Tibial nerve (tissue), 4 donors: ENCODE results near the gene TPGS2. TPM values are rescaled to one million over a fixed set of nuclear protein-coding genes. Genes with fewer than 3 reads are reported as not detected.

Source experiments
- DNase-seq, 2 donors: peaks; one replicate each; pipeline ENCODE4 v3.0.0-alpha.2; 2019; ENCODE audit warnings: low spot score in 2 of 2
- H3K27ac ChIP-seq, 4 donors: fragments of 200-600 bp; sonication (generic) in 3 of 4; one replicate each; pipeline ENCODE4 v1.5.1; 2017 to 2019; ENCODE audit warnings: mild to moderate bottlenecking in 1 of 4
- H3K27me3 ChIP-seq, 2 donors: fragments of 200-600 bp; sonication (generic) in 1 of 2; one replicate each; pipeline versions ENCODE4 v1.5.1 to v1.6.0; 2017 to 2019
- H3K36me3 ChIP-seq, 3 donors: fragments of 200-600 bp; sonication (generic); one replicate each; pipeline ENCODE4 v1.5.1; 2018 to 2019
- H3K4me1 ChIP-seq, 4 donors: fragments of 200-600 bp; sonication (generic) in 3 of 4; one replicate each; pipeline ENCODE4 v1.5.1; 2017 to 2019
- H3K4me3 ChIP-seq, 4 donors: fragments of 200-600 bp; sonication (generic) in 3 of 4; one replicate each; pipeline ENCODE4 v1.5.1; 2017 to 2019; ENCODE audit warnings: mild to moderate bottlenecking in 1 of 4, moderate library complexity in 1 of 4
- H3K9me3 ChIP-seq, 4 donors: fragments of 200-600 bp; sonication (generic) in 3 of 4; one replicate each; pipeline ENCODE4 v1.5.1; 2017 to 2019
- EP300 ChIP-seq, 2 donors: sonication (generic); formaldehyde crosslinking; IDR thresholded peaks; one replicate each; pipeline ENCODE4 v1.6.1; 2017; ENCODE audit warnings: antibody characterized with exemption in 2 of 2, mild to moderate bottlenecking in 1 of 2
- POLR2A ChIP-seq, 2 donors: fragments of 450-650 bp; IDR thresholded peaks; one replicate each; pipeline ENCODE4 v1.6.1; 2017; ENCODE audit warnings: antibody characterized with exemption in 2 of 2, mild to moderate bottlenecking in 2 of 2, moderate library complexity in 2 of 2
- WGBS, 2 donors: methylation state at CpG; one replicate each; pipeline ENCODE4 v1.1.5; 2018; 5-methylcytosine and 5-hydroxymethylcytosine counted together
- total RNA-seq, 4 donors: library from RNA; depleted of rRNA; stranded (reverse); fragments of >200 nt; gene quantifications; one replicate each; pipeline ENCODE4 v1.1.0, GENCODE V29; 2016
- TF ChIP-seq, protein P1 (sequence below), 5 experiments: fragments of 200-600 bp in 3 of 5; fragments of 450-650 bp in 2 of 5; sonication (generic) in 3 of 5; IDR thresholded peaks; one replicate each; pipeline ENCODE4 v1.5.1; 2016 to 2019; ENCODE audit warnings: antibody characterized with exemption in 5 of 5, mild to moderate bottlenecking in 3 of 5, moderate library complexity in 2 of 5

Gene TPGS2
- total RNA-seq, 4 donors from 2014 or later: 137 to 203 (median 170) TPM

DNA sequence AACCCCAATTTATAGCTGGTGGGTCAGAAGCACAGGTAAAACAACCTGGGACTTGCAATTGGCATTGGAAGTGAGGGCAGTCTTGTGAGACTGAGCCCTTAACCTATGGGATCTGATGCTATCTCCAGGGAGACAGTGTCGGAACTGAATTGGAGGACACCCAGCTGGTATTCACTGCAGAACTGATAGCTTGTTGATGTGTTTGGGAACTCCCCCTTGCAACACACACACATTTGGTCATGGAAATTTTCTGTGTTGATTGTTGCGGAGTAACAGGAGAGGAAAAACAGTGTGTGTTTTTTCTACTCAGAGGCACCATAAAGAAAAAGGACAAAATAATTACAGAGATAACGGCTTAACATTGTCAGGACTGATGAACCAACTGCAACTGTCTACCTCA, 16.1 kb downstream of the TPGS2 start:
- TF ChIP-seq EP300 (IDR thresholded peaks at IDR 0.05) (no peak), POLR2A (IDR thresholded peaks at IDR 0.05) (no peak)
- TF ChIP-seq, protein P1, sequence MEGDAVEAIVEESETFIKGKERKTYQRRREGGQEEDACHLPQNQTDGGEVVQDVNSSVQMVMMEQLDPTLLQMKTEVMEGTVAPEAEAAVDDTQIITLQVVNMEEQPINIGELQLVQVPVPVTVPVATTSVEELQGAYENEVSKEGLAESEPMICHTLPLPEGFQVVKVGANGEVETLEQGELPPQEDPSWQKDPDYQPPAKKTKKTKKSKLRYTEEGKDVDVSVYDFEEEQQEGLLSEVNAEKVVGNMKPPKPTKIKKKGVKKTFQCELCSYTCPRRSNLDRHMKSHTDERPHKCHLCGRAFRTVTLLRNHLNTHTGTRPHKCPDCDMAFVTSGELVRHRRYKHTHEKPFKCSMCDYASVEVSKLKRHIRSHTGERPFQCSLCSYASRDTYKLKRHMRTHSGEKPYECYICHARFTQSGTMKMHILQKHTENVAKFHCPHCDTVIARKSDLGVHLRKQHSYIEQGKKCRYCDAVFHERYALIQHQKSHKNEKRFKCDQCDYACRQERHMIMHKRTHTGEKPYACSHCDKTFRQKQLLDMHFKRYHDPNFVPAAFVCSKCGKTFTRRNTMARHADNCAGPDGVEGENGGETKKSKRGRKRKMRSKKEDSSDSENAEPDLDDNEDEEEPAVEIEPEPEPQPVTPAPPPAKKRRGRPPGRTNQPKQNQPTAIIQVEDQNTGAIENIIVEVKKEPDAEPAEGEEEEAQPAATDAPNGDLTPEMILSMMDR (IDR thresholded peaks at IDR 0.05): no peak
- H3K4me1 ChIP-seq: peaks cover 0 to 26% (median 0%) of the 10 kb centered on the region in 4 donors
- no peaks in the 10 kb centered on the region for H3K9me3 ChIP-seq
- H3K36me3 ChIP-seq: peaks cover 0 to 34% (median 0%) of the 10 kb centered on the region in 3 donors
- no peak overlapping the region for H3K4me3 ChIP-seq
- DNase-seq: no peak
- peak overlapping the region in 2 of 4 donors; percentile 18 to 26 for H3K27ac ChIP-seq
- no peaks in the 10 kb centered on the region for H3K27me3 ChIP-seq
- 79 to 81% methylated on average over 3 of the region's 3 CpGs for WGBS, 2 donors

DNA sequence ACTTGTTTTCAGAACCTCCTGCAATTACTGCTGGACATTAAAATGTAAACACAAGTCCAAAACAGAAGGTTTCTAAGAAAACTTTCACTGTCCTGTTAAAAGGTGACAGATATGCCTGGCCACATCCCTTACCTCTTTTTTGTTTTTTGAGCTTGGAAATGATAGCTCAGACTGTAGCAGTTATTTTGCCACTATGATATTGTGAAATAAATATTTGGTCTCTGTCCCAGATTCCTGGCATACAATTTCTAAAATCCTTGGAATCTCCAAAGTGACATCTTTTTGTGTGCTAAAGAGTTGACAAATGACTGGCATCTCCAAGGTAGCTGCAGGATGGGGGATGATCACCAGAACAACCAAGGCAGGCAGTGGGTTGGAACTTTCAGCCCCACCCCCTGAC, 16.8 kb downstream of the TPGS2 start:
- Histone ChIP-seq H3K36me3 (peaks cover 0 to 34% (median 0%) of the 10 kb centered on the region in 3 donors), H3K9me3 (no peaks in the 10 kb centered on the region), H3K4me3 (no peak overlapping the region), H3K4me1 (peaks cover 0 to 26% (median 0%) of the 10 kb centered on the region in 4 donors), H3K27ac (peak overlapping the region in 3 of 4 donors; percentile 18 to 26 (median 22)), H3K27me3 (no peaks in the 10 kb centered on the region)
- DNase-seq: no peak
- TF ChIP-seq, protein P1 (IDR thresholded peaks at IDR 0.05): no peak
- TF ChIP-seq EP300 (IDR thresholded peaks at IDR 0.05): no peak
- TF ChIP-seq POLR2A (IDR thresholded peaks at IDR 0.05): no peak

DNA sequence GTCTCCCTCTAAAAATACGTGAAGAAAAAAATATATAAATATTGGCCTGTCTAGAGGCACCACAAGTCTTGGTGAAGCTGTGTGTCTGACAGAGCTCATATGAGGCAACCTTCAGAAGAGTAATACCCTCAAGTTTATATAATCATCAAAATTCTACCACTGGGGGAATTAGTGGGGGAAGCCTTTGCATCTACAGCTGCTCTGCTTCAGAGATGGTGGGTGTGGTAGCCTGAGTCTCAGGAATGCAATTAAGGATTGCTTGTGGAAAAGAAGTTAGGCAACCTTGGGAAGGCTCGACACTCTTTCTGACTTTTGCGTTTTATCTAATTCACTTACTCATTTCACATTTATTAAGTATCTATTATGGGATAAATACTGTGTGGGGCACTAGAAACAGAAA, 17.4 kb downstream of the TPGS2 start:
- Histone ChIP-seq H3K36me3 (peaks cover 0 to 32% (median 0%) of the 10 kb centered on the region in 3 donors), H3K27me3 (no peaks in the 10 kb centered on the region), H3K27ac (peak overlapping the region in 2 of 4 donors; percentile 18 to 26), H3K4me3 (no peak overlapping the region), H3K9me3 (no peaks in the 10 kb centered on the region), H3K4me1 (peaks cover 0 to 26% (median 0%) of the 10 kb centered on the region in 4 donors)
- WGBS, 2 donors: 74 to 85% methylated on average over 3 of the region's 3 CpGs
- DNase-seq: no peak
- TF ChIP-seq POLR2A (IDR thresholded peaks at IDR 0.05): no peak
- TF ChIP-seq, protein P1 (IDR thresholded peaks at IDR 0.05): no peak
- TF ChIP-seq EP300 (IDR thresholded peaks at IDR 0.05): no peak

DNA sequence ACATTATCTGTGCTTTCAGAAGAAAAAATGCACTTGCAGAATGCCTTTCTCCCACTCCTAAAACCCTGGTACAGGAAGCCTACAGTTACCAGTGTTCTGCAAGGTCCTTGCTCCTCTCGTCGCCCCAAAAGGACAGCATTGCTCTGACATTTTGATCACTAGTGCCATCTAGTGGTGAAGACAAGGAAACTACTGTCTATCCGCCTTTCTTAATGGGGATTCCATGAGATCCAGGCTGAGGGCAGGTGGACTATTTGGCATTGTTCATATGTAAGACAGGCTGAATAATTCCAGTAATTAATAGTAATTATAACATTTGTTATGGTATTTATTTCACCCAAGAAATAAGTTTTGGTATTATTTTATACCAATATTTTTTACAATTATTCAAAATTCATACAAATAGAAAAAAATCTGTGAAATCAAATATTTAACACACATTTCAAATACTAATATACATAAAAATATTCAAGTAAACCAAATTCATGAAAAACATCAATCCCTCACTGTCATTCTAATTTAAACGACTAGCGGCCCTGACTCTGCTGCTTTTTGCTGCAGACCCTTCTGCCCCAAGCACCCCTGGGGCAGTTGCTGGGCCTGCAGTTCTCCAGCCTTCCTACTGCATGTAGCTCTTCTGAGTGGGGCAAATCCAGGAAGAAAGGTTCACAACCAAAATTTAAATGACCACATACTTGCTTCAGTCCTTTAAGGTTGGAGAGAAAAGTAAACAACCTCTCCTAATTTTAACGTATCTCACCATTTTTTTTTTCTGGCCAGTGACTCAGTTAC, 19.0 kb downstream of the TPGS2 start:
- Histone ChIP-seq H3K9me3 (no peaks in the 10 kb centered on the region), H3K4me1 (peaks cover 0 to 26% (median 0%) of the 10 kb centered on the region in 4 donors), H3K27ac (no peak overlapping the region), H3K36me3 (peaks cover 0 to 37% (median 0%) of the 10 kb centered on the region in 3 donors), H3K27me3 (no peaks in the 10 kb centered on the region), H3K4me3 (no peak overlapping the region)
- WGBS, 2 donors: 41 to 42% methylated on average over 6 of the region's 6 CpGs
- TF ChIP-seq EP300 (IDR thresholded peaks at IDR 0.05): no peak
- TF ChIP-seq, protein P1 (IDR thresholded peaks at IDR 0.05): peak; percentile 64 to 76 (median 73)
- TF ChIP-seq POLR2A (IDR thresholded peaks at IDR 0.05): no peak
- DNase-seq: no peak

DNA sequence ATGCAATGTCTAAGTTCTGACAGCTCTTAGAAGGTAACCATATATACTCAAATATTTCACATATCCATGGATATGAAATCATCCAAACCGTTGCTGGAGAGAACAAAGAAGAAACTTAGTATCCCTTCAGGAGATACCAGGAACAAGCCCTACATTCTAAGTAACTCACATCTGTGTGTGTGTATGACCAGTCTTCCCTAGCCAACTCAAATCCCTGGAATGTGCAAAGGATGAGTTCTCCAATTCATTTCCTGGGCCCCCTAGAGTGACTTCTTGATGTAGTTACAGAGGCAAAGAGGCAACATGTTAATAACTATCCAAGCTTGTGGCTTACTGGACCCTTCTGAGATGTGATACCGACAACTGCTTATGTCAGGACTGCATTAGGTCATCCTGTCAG, 20.1 kb downstream of the TPGS2 start:
- Histone ChIP-seq H3K27ac (no peak overlapping the region), H3K27me3 (no peaks in the 10 kb centered on the region), H3K4me1 (peaks cover 0 to 26% (median 0%) of the 10 kb centered on the region in 4 donors), H3K36me3 (peaks cover 0 to 46% (median 7%) of the 10 kb centered on the region in 3 donors), H3K9me3 (no peaks in the 10 kb centered on the region), H3K4me3 (no peak overlapping the region)
- no peak for DNase-seq
- WGBS, 2 donors: 75 to 81% methylated on average over 2 of the region's 2 CpGs
- TF ChIP-seq POLR2A (IDR thresholded peaks at IDR 0.05) (no peak), EP300 (IDR thresholded peaks at IDR 0.05) (no peak)
- TF ChIP-seq, protein P1 (IDR thresholded peaks at IDR 0.05): no peak
